Mesendoderm (in vitro differentiated cells): ENCODE measurements around the gene SLC43A1.

ENCODE experiments used
- DNase-seq: peaks from one replicate; pipeline ENCODE4 v3.0.0; 2013
- H2AK5ac ChIP-seq: 2 replicates; pipeline ENCODE4 v1.6.1; 2013; ENCODE audit warnings: low read length, inconsistent platforms
- H2BK120ac ChIP-seq: 2 replicates; pipeline ENCODE4 v1.6.1; 2013; ENCODE audit warnings: low read depth, mild to moderate bottlenecking, low read length, moderate library complexity, mixed read lengths
- H2BK15ac ChIP-seq: replicated peaks from 2 replicates; pipeline ENCODE4 v1.6.1; 2013; ENCODE audit warnings: low read depth, mild to moderate bottlenecking, moderate library complexity
- H2BK5ac ChIP-seq: 2 replicates; pipeline ENCODE4 v1.6.1; 2013; ENCODE audit warnings: low read length, inconsistent platforms
- H3K18ac ChIP-seq: 2 replicates; pipeline ENCODE4 v1.6.1; 2013; ENCODE audit warnings: mild to moderate bottlenecking, low read length, mixed read lengths
- H3K23ac ChIP-seq: one replicate; pipeline ENCODE4 v1.6.1; 2013; ENCODE audit warnings: low read length
- H3K27ac ChIP-seq: 2 replicates; pipeline ENCODE4 v1.5.1; 2013; ENCODE audit warnings: low read depth, mild to moderate bottlenecking, inconsistent platforms, low read length, moderate library complexity
- H3K27me3 ChIP-seq: 2 replicates; pipeline ENCODE4 v1.6.1; 2013; ENCODE audit warnings: low read length, control low read depth, mild to moderate bottlenecking, inconsistent platforms; ENCODE audit not compliant: insufficient read depth, poor library complexity
- H3K36me3 ChIP-seq: 2 replicates; pipeline ENCODE4 v1.6.1; 2013; ENCODE audit warnings: low read length, inconsistent platforms; ENCODE audit not compliant: control insufficient read depth, insufficient read depth
- H3K4ac ChIP-seq: one replicate; pipeline ENCODE4 v1.6.1; 2013; ENCODE audit warnings: low read depth, mild to moderate bottlenecking, low read length, moderate library complexity
- H3K4me1 ChIP-seq: 2 replicates; pipeline ENCODE4 v1.6.1; 2013; ENCODE audit warnings: low read depth, low read length, inconsistent platforms; ENCODE audit not compliant: control insufficient read depth
- H3K4me2 ChIP-seq: 2 replicates; pipeline ENCODE4 v1.6.1; 2013; ENCODE audit warnings: low read length
- H3K4me3 ChIP-seq: 2 replicates; pipeline ENCODE4 v1.5.1; 2013; ENCODE audit warnings: mild to moderate bottlenecking, low read length
- H3K56ac ChIP-seq: one replicate; pipeline ENCODE4 v1.6.1; 2013; ENCODE audit warnings: low read length
- H3K79me1 ChIP-seq: 2 replicates; pipeline ENCODE4 v1.6.1; 2013; ENCODE audit warnings: low read length, inconsistent platforms
- H3K79me2 ChIP-seq: 2 replicates; pipeline ENCODE4 v1.6.1; 2013; ENCODE audit warnings: mild to moderate bottlenecking, low read length; ENCODE audit not compliant: control insufficient read depth, insufficient read depth
- H3K9ac ChIP-seq: 2 replicates; pipeline ENCODE4 v1.6.1; 2013; ENCODE audit warnings: low read length, inconsistent platforms
- H4K5ac ChIP-seq: one replicate; pipeline ENCODE4 v1.6.1; 2013; ENCODE audit warnings: low read length
- H4K8ac ChIP-seq: one replicate; pipeline ENCODE4 v1.6.1; 2013; ENCODE audit warnings: low read depth, mild to moderate bottlenecking, control low read depth, low read length, moderate library complexity
- WGBS: extraction: QIAGEN DNeasy Blood & Tissue Kit; methylation state at CpG from one replicate; pipeline ENCODE4 v1.1.7; 2013; ENCODE audit warnings: low lambda C conversion rate, missing lambda C conversion rate; ENCODE audit not compliant: insufficient coverage; ENCODE audit errors: extremely low coverage; 5-methylcytosine and 5-hydroxymethylcytosine counted together

The SLC43A1 gene

GRCh38 chr11:57504511-57504910 lies 11.0 kb downstream of the SLC43A1 start:
- no CpG with 5 or more reads among the region's 4 CpGs for WGBS
- H3K27me3 ChIP-seq = no peaks in the 10 kb centered on the region

DNA sequence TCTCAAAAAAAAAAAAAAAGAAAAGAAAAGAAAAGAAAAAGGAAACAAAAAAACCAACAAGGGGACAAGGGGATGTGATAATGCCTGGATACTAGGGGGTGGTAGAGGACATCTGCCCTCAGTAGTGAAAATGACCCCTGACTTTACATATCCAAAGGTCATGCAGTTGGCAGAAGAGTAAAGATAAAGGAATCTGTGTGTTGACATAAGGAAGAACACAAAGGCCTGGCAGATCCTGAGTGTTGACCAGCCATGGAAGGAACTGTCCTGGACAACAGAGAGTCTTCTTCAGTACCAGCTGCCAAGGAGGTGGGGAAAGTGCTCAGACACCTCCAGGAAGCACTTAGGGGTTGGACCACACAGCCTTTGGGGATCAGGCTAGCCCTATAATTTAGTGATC lies 12.6 kb downstream of the SLC43A1 start:
- Histone ChIP-seq H3K9ac (no peak overlapping the region), H3K4me2 (no peak overlapping the region), H3K4me1 (peaks cover 8% of the 10 kb centered on the region), H2BK15ac (no peak overlapping the region), H2AK5ac (no peak overlapping the region), H3K56ac (no peak overlapping the region), H3K4me3 (no peak overlapping the region), H3K23ac (no peak overlapping the region), H3K27me3 (no peaks in the 10 kb centered on the region), H4K8ac (no peak overlapping the region), H3K79me1 (no peaks in the 10 kb centered on the region), H3K4ac (no peak overlapping the region), H3K18ac (no peak overlapping the region), H2BK120ac (no peak overlapping the region), H2BK5ac (no peak overlapping the region), H3K79me2 (no peaks in the 10 kb centered on the region), H3K27ac (no peak overlapping the region), H3K36me3 (no peaks in the 10 kb centered on the region), H4K5ac (no peak overlapping the region)
- DNase-seq = no peak

More at GRCh38 chr11:57504511-57504910, 11.0 kb downstream of the SLC43A1 start:
- Histone ChIP-seq H4K5ac (no peak overlapping the region), H3K27ac (no peak overlapping the region), H3K4me2 (no peak overlapping the region), H4K8ac (no peak overlapping the region), H3K23ac (no peak overlapping the region), H2BK15ac (no peak overlapping the region), H2AK5ac (no peak overlapping the region), H2BK120ac (no peak overlapping the region), H3K36me3 (no peaks in the 10 kb centered on the region), H3K4me1 (peaks cover 6% of the 10 kb centered on the region), H3K79me1 (no peaks in the 10 kb centered on the region), H3K9ac (no peak overlapping the region), H2BK5ac (no peak overlapping the region), H3K79me2 (no peaks in the 10 kb centered on the region), H3K18ac (no peak overlapping the region), H3K56ac (no peak overlapping the region), H3K4me3 (no peak overlapping the region), H3K4ac (no peak overlapping the region)
- no peak for DNase-seq

GRCh38 chr11:57502376-57502775 lies 13.1 kb downstream of the SLC43A1 start:
- H3K9ac ChIP-seq = no peak overlapping the region
- H3K79me1 ChIP-seq = no peaks in the 10 kb centered on the region
- no peak overlapping the region for H3K4ac ChIP-seq
- no CpG with 5 or more reads among the region's 3 CpGs for WGBS
- no peak overlapping the region for H4K5ac ChIP-seq
- peaks cover 8% of the 10 kb centered on the region for H3K4me1 ChIP-seq
- no peaks in the 10 kb centered on the region for H3K27me3 ChIP-seq
- no peak overlapping the region for H2BK5ac ChIP-seq
- DNase-seq = no peak
- no peak overlapping the region for H3K18ac ChIP-seq
- no peak overlapping the region for H2BK15ac ChIP-seq
- no peak overlapping the region for H3K27ac ChIP-seq
- H3K4me3 ChIP-seq = no peak overlapping the region
- H3K4me2 ChIP-seq = no peak overlapping the region
- no peak overlapping the region for H3K56ac ChIP-seq
- H2BK120ac ChIP-seq = no peak overlapping the region
- no peaks in the 10 kb centered on the region for H3K79me2 ChIP-seq
- no peak overlapping the region for H2AK5ac ChIP-seq
- H3K36me3 ChIP-seq = no peaks in the 10 kb centered on the region
- H3K23ac ChIP-seq = no peak overlapping the region
- no peak overlapping the region for H4K8ac ChIP-seq

GRCh38 chr11:57501953-57502352 lies 13.5 kb downstream of the SLC43A1 start:
- H4K8ac ChIP-seq = no peak overlapping the region
- H2BK120ac ChIP-seq = no peak overlapping the region
- no peak overlapping the region for H2BK15ac ChIP-seq
- H3K23ac ChIP-seq = no peak overlapping the region
- DNase-seq = no peak
- H3K79me2 ChIP-seq = no peaks in the 10 kb centered on the region
- H2BK5ac ChIP-seq = no peak overlapping the region
- H3K4ac ChIP-seq = no peak overlapping the region
- no peak overlapping the region for H3K4me2 ChIP-seq
- H3K18ac ChIP-seq = no peak overlapping the region
- H2AK5ac ChIP-seq = no peak overlapping the region
- H3K36me3 ChIP-seq = no peaks in the 10 kb centered on the region
- no CpG with 5 or more reads among the region's 4 CpGs for WGBS
- no peak overlapping the region for H3K27ac ChIP-seq
- no peak overlapping the region for H3K4me3 ChIP-seq
- no peak overlapping the region for H3K9ac ChIP-seq
- no peaks in the 10 kb centered on the region for H3K79me1 ChIP-seq
- H3K27me3 ChIP-seq = no peaks in the 10 kb centered on the region
- H3K4me1 ChIP-seq = peaks cover 8% of the 10 kb centered on the region
- no peak overlapping the region for H4K5ac ChIP-seq
- peak overlapping the region; percentile 7 for H3K56ac ChIP-seq

DNA sequence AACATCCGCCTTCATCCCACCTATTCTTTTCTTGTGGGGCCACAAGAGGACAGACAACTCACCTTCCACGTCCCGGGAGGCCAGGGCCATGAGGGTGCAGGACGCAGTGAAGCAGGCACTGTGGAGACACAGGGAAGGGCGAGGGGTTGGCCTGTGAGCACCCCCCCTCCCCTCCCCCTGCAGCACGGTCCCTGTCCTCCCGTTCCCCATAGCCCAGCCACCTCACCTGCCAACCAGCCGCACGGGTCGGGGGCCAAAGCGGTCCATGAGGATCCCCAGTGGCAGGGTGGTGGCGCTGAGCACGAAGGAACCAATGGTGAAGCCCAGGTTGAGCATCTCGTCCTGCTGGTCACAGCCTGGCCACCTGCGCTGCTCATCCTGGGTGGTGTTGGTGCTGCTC lies 14.6 kb downstream of the SLC43A1 start:
- Histone ChIP-seq H3K9ac (no peak overlapping the region), H3K4ac (no peak overlapping the region), H3K18ac (no peak overlapping the region), H3K4me2 (no peak overlapping the region), H3K4me1 (peaks cover 12% of the 10 kb centered on the region), H3K27me3 (no peaks in the 10 kb centered on the region), H2BK15ac (no peak overlapping the region), H2BK5ac (no peak overlapping the region), H2BK120ac (no peak overlapping the region), H3K4me3 (no peak overlapping the region), H3K23ac (no peak overlapping the region), H3K79me1 (no peaks in the 10 kb centered on the region), H3K36me3 (no peaks in the 10 kb centered on the region), H3K27ac (no peak overlapping the region), H4K5ac (no peak overlapping the region), H3K56ac (no peak overlapping the region), H3K79me2 (no peaks in the 10 kb centered on the region), H4K8ac (no peak overlapping the region), H2AK5ac (no peak overlapping the region)
- DNase-seq = no peak
- no CpG with 5 or more reads among the region's 15 CpGs for WGBS

DNA sequence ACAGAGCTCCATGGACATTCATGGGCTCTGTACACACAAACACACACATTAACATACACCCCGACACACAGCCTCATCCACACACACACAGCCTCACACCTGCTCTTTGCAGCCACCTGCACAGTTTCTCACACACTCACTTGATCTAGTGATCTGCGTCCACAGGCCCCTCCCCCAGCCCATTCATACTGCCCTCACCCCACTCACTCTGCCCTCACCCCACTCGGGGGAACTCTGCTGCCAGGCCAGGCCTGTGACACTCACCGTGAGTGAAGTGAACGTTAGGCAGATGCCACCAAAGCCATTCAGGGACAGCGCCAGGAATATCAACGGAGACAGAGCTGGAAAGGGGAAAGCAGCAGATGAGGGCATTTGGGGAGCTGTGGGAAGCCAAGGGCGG lies 15.0 kb downstream of the SLC43A1 start:
- no CpG with 5 or more reads among the region's 8 CpGs for WGBS
- Histone ChIP-seq H2BK120ac (no peak overlapping the region), H3K9ac (no peak overlapping the region), H3K79me2 (no peaks in the 10 kb centered on the region), H3K27ac (no peak overlapping the region), H3K4me3 (no peak overlapping the region), H3K36me3 (no peaks in the 10 kb centered on the region), H3K79me1 (no peaks in the 10 kb centered on the region), H3K4me1 (peaks cover 12% of the 10 kb centered on the region), H4K8ac (no peak overlapping the region), H2BK5ac (no peak overlapping the region), H3K4me2 (no peak overlapping the region), H4K5ac (no peak overlapping the region), H3K23ac (no peak overlapping the region), H2AK5ac (no peak overlapping the region), H3K27me3 (no peaks in the 10 kb centered on the region), H3K4ac (no peak overlapping the region), H3K56ac (peak overlapping the region; percentile 37), H2BK15ac (no peak overlapping the region), H3K18ac (no peak overlapping the region)
- DNase-seq = no peak
